Fibroblast of lung (primary cell): ENCODE measurements around the gene DCLRE1A. TPM values are rescaled to one million over a fixed set of nuclear protein-coding genes. Genes with fewer than 3 reads are reported as not detected.
A peak's percentile ranks its signal among the peaks of the same experiment; 100 is the strongest.

ENCODE experiments used
- DNase-seq, 2 donors: peaks; one replicate each; pipeline versions ENCODE4 v3.0.0 to v3.0.0-alpha.2; 2010; ENCODE audit warnings: low read depth in 2 of 2
- H2AFZ ChIP-seq: 2 replicates; pipeline ENCODE4 v1.5.1; 2012; ENCODE audit warnings: low read length, control low read depth, inconsistent platforms
- H3K27ac ChIP-seq: 2 replicates; pipeline ENCODE4 v1.5.1; 2011; ENCODE audit warnings: low read length, control low read depth; ENCODE audit not compliant: insufficient read depth
- H3K27me3 ChIP-seq: 2 replicates; pipeline ENCODE4 v1.5.1; 2011; ENCODE audit warnings: mild to moderate bottlenecking, low read length; ENCODE audit not compliant: control insufficient read depth, insufficient read depth
- H3K36me3 ChIP-seq: 2 replicates; pipeline ENCODE4 v1.5.1; 2011; ENCODE audit warnings: low read length; ENCODE audit not compliant: control insufficient read depth, insufficient read depth
- H3K4me1 ChIP-seq: 2 replicates; pipeline ENCODE4 v1.5.1; 2011; ENCODE audit warnings: low read length; ENCODE audit not compliant: control insufficient read depth, insufficient read depth; ENCODE audit errors: extremely low read depth
- H3K4me2 ChIP-seq: 2 replicates; pipeline ENCODE4 v1.5.1; 2011; ENCODE audit warnings: low read length, control low read depth; ENCODE audit not compliant: insufficient read depth; ENCODE audit errors: extremely low read depth
- H3K4me3 ChIP-seq, 4 experiments: fragments of 200-600 bp in 1 of 4; sonication (generic) in 1 of 4; replicated peaks in 1 of 4; 2 replicates each; pipeline ENCODE4 v1.5.1; 2011 to 2016; ENCODE audit warnings: low read length in 4 of 4, low read depth in 3 of 4, mild to moderate bottlenecking in 3 of 4, control low read depth in 2 of 4, inconsistent platforms in 1 of 4, mixed read lengths in 1 of 4; ENCODE audit not compliant: insufficient read depth in 1 of 4; ENCODE audit errors: control extremely low read depth in 1 of 4
- H3K79me2 ChIP-seq: 2 replicates; pipeline ENCODE4 v1.5.1; 2012; ENCODE audit warnings: mild to moderate bottlenecking, low read length, inconsistent platforms; ENCODE audit not compliant: control insufficient read depth, insufficient read depth
- H3K9ac ChIP-seq: 2 replicates; pipeline ENCODE4 v1.5.1; 2011; ENCODE audit warnings: mild to moderate bottlenecking, low read length, control low read depth; ENCODE audit not compliant: insufficient read depth
- H3K9me3 ChIP-seq: 2 replicates; pipeline ENCODE4 v1.5.1; 2012; ENCODE audit warnings: low read depth, low read length; ENCODE audit not compliant: control insufficient read depth, insufficient read depth
- H4K20me1 ChIP-seq: 2 replicates; pipeline ENCODE4 v1.5.1; 2011; ENCODE audit warnings: low read length; ENCODE audit not compliant: control insufficient read depth, insufficient read depth; ENCODE audit errors: extremely low read depth
- CTCF ChIP-seq, 2 donors: IDR thresholded peaks in 1 of 2; conservative IDR thresholded peaks in 1 of 2; 1 replicate in 1 of 2; 2 replicates in 1 of 2; pipeline ENCODE4 v1.5.1; 2011 to 2012; ENCODE audit warnings: low read length in 2 of 2, control low read depth in 1 of 2, inconsistent platforms in 1 of 2, low read depth in 1 of 2, mild to moderate bottlenecking in 1 of 2
- EZH2 ChIP-seq: IDR thresholded peaks from 2 replicates; pipeline ENCODE4 v1.5.1; 2012; ENCODE audit warnings: low read length, control low read depth, mild to moderate bottlenecking; ENCODE audit errors: missing control alignments
- polyA plus RNA-seq, 2 donors: library from polyadenylated mRNA; depleted of rRNA in 1 of 2; stranded (reverse) in 1 of 2; unstranded in 1 of 2; fragments of >200 nt; gene quantifications; 2 replicates each; pipeline ENCODE4 v1.2.1, GENCODE V29; 2011 to 2012; ENCODE audit warnings: missing spikeins in 1 of 2
- total RNA-seq: library from RNA; depleted of rRNA; stranded (reverse); fragments of >200 nt; gene quantifications from 2 replicates; pipeline ENCODE4 v1.2.1, GENCODE V29; 2014

DCLRE1A gene
- total and polyA plus RNA-seq, 2 donors (not counting 1 experiment from before 2014, with no cell fraction given): 5.2 to 9.4 TPM

DNA sequence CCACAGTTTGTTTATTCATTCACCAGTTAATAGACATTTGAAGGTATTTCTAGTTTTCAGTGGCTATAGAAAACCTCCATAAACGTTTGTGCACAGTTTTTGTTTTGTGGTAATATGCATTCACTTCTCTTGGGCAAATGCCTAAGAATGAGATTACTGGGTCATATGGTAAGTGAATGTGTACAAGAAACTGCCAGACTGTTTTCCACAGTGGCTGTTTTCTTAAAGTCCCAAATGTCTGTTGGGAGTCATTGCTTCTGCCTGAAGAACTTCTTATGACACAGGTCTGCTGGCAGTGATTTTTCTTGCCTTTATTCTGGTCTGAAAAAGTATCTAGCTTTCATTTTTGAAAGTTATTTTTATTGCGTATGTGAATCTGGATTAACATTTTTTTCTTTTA lies 36.0 kb upstream of the DCLRE1A start:
- TF ChIP-seq EZH2 (no peak), CTCF (conservative IDR thresholded peaks at IDR 0.05 in 1 of 2, IDR thresholded peaks at IDR 0.05 in 1 of 2; ENCODE audit: low read depth in 1 of 2, low read length in 2 of 2) (no peak)
- H3K27me3 ChIP-seq: no peaks in the 10 kb centered on the region
- H3K4me2 ChIP-seq: no peak overlapping the region
- H3K9ac ChIP-seq: no peak overlapping the region
- no peaks in the 10 kb centered on the region for H3K36me3 ChIP-seq
- H4K20me1 ChIP-seq: no peaks in the 10 kb centered on the region
- no peak overlapping the region for H2AFZ ChIP-seq
- no peak overlapping the region for H3K27ac ChIP-seq
- H3K4me3 ChIP-seq: no peak overlapping the region
- H3K79me2 ChIP-seq: no peaks in the 10 kb centered on the region
- H3K9me3 ChIP-seq: no peaks in the 10 kb centered on the region
- no peaks in the 10 kb centered on the region for H3K4me1 ChIP-seq
- DNase-seq: no peak

DNA sequence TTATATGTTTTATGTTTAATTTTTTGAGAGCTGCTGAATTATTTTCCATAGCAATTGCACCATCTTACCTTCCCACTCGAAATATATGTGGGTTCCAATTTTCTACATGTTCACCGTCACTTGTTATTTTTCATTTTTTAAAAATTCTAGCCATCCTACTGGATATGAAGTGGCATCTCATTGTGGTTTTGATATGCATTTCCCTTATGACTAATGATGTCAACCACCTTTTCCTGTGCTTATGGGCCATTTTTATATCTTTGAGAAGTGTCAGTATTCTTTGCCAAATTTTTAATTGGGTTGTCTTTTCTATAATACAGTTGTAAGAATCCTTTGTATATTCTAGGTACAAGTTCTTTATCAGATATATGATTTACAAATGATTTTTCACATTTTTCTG lies 28.4 kb upstream of the DCLRE1A start:
- H3K36me3 ChIP-seq: no peaks in the 10 kb centered on the region

GRCh38 chr10:113880236-113880635 lies 26.4 kb upstream of the DCLRE1A start:
- H3K27me3 ChIP-seq: no peaks in the 10 kb centered on the region
- H3K9ac ChIP-seq: no peak overlapping the region
- H3K4me1 ChIP-seq: no peaks in the 10 kb centered on the region
- no peaks in the 10 kb centered on the region for H3K36me3 ChIP-seq
- H3K9me3 ChIP-seq: no peaks in the 10 kb centered on the region
- no peaks in the 10 kb centered on the region for H4K20me1 ChIP-seq
- DNase-seq: peak in 1 of 2 donors; percentile 71
- H3K4me2 ChIP-seq: no peak overlapping the region
- H2AFZ ChIP-seq: no peak overlapping the region
- no peaks in the 10 kb centered on the region for H3K79me2 ChIP-seq
- TF ChIP-seq EZH2: no peak
- no peak for TF ChIP-seq CTCF (conservative IDR thresholded peaks at IDR 0.05 in 1 of 2, IDR thresholded peaks at IDR 0.05 in 1 of 2; ENCODE audit: low read depth in 1 of 2, low read length in 2 of 2)
- H3K4me3 ChIP-seq: no peak overlapping the region
- H3K27ac ChIP-seq: no peak overlapping the region

More for the DNA sequence above, 28.4 kb upstream of the DCLRE1A start:
- Histone ChIP-seq H3K9ac (no peak overlapping the region), H3K4me1 (no peaks in the 10 kb centered on the region), H3K79me2 (no peaks in the 10 kb centered on the region), H3K9me3 (no peaks in the 10 kb centered on the region), H3K4me3 (no peak overlapping the region), H2AFZ (no peak overlapping the region), H3K4me2 (no peak overlapping the region), H3K27ac (no peak overlapping the region), H4K20me1 (no peaks in the 10 kb centered on the region), H3K27me3 (no peaks in the 10 kb centered on the region)
- no peak for DNase-seq
- TF ChIP-seq EZH2 (no peak), CTCF (conservative IDR thresholded peaks at IDR 0.05 in 1 of 2, IDR thresholded peaks at IDR 0.05 in 1 of 2; ENCODE audit: low read depth in 1 of 2, low read length in 2 of 2) (no peak)
